ENCODE measurements around the gene DYRK1A. TPM values are rescaled to one million over a fixed set of nuclear protein-coding genes. Genes with fewer than 3 reads are reported as not detected.
A peak's percentile ranks its signal among the peaks of the same experiment; 100 is the strongest.

DYRK1A gene
- total RNA-seq, 1 donor from 2014 or later: 70.2 TPM

DNA sequence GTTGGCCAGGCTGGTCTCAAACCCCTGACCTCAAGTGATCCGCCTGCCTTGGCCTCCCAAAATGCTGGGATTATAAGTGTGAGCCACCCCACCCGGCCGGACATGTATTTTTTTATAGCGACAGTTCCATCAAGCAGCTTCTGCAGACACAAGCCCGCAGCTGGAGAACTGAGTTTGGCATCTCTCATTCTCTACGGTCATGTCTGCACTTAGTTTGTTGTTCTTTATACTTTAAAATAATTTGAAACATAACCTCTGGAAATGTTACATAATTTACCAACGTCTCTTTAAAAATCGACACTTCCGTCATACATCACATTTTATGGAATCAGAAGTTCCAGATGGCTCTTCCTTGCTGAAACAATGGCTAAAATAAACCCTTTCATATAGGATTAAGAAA lies 183.6 kb downstream of the DYRK1A start:
- DNase-seq (ENCODE audit: low spot score): no peak

DNA sequence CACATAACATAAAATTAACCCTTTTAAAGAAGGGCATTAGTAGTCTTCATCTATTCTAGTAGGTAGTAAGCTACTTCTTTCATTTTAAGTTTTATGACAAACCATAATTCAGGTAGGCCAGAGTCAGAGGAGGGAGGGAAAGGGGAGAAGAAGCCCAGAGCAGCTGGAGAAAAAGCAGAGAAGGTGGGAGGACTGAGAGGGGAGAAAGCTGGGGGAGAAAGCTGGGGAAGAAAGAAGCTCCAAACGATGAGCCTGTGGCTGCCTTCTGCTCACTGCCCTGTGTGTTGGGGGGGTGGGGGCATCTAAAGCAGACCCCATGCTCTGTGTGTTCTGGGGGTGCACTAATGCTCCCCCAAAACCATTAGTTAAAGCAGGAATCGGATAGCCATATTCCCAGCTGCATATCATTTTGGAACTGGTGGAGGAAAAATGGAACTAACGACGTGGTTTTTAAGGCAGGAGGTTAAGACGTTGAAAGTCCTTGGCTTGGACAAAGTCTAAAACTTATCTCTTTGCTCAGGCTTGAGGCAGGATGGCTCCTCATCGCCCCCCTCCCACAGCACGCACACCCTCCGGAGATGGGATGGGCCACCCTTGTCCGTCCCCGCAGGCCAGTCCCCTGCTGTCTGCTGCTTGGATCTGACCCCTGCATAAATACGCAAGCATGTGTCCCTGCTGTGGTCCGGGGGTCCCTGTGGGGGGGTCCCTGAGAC lies 184.2 kb downstream of the DYRK1A start:
- DNase-seq (ENCODE audit: low spot score): no peak

DNA sequence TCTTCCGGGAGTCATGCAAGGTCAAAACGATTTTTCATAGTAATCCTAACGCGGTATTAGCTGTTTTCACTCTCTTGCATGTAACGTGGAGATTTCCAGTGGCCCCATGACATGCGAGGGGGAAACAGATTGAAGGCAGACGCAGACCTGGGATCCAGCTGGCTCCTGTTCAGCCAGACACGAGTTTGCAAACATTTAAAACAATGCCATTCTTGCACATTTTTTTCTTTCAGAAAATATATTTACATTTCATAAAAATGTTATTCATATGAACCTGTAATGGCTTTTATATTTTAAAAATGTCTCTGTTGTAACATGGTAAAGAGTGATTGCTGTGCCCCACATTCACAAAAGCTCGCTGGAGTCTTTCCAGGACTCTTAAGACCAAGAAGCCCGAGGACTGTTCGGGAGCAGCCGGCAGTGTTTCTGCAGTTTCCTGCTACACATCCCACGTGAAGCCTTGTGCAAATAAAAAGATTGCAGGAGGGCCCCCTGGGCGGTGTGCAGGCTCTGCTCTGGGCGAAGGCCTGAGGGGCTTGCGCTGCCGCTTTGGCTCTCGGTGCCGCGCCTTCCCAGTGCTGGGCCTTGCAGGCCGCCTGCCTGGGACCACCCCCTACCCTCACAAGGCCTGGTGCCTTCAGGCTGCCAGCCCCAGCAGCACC lies 184.9 kb downstream of the DYRK1A start:
- peak; percentile 51 for DNase-seq (ENCODE audit: low spot score)

DNA sequence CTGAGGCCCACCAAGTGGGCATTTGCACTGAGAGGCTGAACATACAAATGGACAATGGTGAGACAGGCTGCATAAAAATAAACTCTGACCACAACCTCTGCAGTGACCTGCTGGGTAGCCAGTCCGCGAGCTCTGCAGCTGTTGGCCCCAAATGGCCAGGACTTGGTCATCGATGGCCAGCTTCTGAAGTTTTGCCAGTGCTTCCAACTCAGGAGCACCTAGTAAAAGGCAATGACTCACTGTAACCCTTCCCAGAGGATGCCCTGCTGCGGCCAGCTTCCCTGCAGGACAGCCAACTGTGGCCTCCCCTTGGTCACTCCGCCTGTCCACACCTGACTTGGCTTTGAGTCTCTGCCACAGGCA lies 185.4 kb downstream of the DYRK1A start:
- no peak for DNase-seq (ENCODE audit: low spot score)

DNA sequence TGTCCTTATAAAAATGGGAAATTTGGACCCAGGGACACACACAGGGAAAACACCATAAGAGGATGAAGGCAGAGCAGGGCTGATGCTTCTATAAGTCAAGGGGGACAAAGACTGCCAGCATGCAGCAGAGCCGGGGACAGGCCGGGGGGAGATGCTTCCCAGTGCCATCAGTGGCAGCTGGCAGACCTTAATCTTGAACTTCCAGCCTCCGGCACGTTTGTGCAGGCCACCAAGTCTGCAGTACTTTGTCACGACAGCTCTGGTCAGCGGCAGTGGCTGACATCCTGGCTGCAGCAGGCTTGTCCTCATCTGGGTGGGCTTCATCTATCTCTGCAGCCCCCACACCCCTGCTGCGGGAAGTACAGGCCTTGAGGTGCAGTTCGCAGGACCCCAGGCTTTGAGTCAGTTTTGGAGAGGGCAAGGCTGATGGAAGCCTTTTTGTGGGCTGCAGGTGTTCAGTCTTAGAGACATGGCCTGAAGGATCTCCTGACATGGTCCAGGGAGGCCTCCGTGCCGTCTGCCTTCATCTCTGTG lies 186.0 kb downstream of the DYRK1A start:
- no peak for DNase-seq (ENCODE audit: low spot score)

DNA sequence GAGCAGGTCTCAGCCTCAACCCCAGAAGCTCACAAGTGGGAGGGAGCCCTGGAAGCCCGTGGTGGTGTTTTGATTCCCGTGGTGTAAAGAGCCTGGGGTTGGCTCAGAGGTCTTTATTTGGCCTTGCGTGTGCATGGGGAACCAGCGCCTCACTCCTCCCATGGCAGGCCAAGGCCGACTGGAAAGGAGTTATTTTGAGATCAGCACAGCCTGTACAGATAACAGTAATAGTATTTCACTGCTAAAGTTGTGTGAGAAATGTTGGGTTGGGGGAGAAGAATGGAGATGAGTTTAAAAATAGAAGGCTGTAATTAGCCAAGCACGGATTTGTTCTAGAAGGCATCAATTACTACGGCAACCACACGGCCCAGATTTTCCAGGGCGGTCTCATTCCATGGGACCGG lies 186.5 kb downstream of the DYRK1A start:
- DNase-seq (ENCODE audit: low spot score): no peak

DNA sequence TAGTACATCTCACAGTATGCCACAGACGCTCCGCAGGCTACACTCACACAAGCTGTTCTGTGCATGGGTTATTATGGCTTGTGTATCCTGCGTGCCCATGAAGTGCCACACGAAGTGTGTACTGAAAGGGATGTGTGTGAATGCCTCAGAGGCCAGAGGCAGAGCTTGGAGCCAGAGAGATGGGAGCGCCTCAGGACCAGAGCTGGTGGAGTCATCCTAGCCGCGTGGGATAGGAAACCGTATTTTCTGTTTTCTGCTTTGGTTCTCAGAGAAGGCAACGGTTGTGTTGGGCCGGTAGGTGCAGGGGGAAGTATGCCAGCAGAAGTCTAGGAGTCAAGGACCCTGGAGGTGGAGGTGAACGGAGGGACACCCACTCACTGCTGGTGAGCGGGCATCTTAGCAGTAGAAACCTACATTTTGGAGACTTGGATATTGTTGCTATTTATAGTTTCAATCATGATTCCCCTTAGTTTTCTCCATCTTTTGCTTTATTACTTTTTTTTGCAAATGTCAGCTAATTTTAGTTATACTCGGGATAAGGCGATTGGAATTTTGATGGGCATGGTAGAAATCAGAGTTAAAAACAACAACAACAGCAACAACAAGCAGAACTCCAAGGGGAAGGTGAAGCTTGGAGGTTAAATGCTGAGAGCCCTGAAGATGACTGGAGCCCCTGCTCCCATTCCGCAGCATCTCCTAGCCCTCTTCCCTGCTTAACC lies 188.2 kb downstream of the DYRK1A start:
- DNase-seq (ENCODE audit: low spot score): no peak

DNA sequence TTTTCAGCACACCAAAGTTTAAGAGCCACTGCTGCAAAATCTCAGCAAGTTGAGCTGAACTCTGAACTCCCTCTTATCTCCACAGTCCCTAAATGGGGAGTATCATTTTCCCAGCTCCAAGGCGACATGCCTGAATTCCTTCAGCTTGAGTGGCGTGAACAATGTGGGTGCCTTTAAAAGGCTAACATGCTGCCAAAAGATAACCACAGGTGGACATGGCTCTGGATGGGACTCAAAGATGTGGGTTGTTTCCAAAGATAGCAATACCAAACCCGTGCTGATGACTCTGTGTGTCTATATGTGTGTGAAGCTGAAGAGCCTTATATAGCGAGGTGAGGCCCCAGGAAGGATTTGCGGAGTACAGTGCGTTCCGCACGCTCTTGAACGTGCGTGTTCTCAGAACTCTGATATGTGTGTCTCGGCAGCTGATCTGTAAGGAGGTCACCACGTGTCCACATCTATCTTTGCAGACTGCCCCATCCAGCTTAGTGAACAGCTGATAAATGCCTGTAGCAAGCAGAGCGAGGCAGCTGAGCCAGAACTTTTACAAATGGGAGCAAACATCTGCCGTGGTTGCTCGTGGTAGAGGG lies 189.2 kb downstream of the DYRK1A start:
- no peak for DNase-seq (ENCODE audit: low spot score)

DNA sequence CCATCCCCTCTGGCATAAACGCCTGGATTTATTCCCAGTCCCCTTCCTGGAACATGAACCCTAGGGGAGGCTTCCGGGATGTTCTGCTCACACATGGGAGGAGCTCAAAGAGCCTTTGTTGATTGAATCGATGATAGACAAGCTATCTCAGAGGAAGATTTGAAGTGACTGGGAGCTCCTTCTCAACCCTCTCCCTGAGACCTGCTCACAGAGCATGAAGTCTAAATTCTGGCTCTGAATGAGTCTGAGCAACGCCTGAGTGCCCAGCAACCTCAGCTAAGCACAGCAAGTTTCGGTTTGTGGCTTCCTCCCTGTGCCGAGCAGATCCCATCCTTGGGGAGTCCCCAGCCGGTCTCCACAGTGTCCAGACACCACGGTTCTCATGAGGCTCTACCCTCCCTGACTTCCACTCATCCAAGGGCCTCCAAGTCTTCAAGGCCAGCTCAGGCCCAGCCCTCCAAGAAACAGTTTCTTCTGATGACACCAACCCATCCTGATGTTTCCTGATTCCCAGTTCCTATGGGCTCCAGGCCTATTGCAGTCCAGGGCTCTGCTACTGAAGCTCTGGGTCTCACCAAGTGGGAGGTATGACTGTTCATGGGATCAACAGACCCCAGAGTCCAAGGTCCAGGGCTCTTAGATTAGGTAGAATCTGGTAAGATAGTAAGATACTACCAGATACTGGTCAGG lies 190.8 kb downstream of the DYRK1A start:
- DNase-seq (ENCODE audit: low spot score): no peak

DNA sequence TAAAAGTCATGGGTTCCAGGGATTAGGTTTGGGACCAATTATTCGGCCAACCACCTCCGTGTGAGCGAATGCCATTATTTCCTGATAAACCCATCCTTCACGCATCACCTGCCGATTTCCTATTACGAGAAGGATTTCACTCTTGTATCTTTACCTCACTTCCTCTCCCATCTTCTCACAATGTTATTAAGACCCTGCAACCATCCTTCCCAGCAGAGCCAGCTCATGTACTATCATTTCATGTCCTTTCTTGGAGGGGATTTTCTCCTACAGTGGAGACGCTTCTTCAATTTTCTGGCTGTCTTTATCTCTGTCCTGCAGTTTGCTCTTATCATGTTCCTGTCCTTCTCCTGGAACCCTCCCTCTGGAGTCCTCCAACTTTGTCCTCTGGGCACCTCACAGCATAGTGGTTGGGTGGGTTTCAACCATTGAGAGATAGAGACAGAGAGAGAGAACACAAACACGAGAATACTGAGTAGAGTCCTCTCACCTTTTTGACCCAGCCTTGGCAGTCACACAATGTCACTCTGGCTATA lies 192.2 kb downstream of the DYRK1A start:
- no peak for DNase-seq (ENCODE audit: low spot score)

DNA sequence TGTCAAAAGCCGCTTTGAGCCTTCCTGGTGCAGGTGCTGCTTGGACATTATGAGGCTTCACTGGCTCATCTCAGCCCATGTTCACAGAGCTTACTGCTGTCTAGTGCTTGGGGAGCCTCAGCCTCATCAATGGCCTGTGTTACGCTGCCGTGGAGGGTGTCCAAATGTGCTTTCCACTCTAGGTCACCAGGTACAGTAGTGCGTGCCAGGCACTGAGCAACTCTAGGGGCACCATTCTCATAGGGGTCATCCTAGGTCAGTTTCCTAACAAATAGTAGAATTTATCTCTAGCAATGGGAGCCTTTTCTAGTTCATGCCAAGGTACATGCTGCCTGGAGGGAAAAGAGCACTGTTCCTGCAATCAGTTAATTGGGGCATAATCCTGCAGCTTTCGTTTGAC lies 193.8 kb downstream of the DYRK1A start:
- DNase-seq (ENCODE audit: low spot score): peak; percentile 2

DNA sequence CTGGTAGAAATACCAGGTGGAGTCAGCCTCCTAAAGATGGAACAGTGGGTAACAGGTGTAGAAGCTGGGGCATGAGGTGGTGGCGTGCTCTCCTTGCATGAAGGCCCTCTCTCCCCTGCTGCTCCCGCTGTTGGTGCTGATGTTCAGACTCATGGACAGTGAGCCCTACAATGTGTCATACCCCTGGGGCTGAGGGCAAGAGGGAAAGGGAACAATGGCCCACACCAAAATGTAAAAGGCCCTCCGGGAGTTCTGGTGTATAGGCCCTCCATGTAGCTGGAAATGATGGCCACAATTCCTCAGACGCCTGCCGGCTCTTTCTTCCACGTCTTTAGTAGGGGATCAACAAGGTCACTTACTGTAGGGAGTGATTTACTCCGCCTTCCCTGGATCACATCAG lies 194.9 kb downstream of the DYRK1A start:
- peak; percentile 5 for DNase-seq (ENCODE audit: low spot score)

DNA sequence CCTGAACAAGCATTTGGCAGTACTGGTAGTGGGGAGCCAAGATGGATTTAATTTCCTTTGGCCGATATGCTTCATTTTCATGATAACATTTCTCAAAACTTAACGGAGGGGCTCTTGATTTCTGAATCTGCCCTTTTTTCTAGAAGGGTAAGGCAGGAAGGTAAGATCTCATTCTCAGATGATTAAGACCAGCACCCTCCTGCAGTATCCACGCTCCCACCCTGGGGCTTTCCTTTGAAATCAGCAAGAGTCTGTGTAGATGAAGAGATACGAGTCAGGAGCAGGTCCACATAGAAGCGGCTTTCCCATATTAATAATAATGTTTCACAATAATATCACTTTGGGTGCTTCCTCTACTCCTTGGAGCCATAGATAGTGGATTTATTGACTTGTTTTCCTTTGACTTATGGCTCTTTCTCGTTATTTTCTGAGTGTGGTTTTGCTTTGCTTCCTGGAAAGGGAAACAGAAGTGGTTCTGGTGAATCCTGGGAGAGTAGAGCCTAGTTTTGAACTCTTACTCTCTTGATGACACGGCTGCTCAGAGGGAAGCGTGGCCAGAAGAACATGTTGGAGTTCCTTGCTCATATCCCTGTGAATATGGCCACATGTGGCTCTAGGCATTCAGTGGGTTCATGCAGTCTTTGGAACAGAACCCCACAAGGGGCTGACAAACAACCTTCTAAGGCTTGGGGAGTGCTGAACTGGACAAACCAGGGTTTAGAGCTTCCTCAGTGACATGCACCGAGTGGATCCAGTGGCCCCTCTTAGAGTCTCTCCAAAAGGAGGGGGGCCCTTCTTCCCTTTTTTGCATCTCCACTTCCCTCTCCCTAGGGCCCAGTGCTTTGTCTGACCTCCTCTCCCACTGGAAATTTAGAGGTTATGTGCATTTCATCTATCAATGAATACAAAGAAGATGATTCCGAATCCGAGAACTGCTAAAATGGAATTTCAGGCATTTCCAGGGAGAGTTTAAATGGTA lies 195.7 kb downstream of the DYRK1A start:
- peak; percentile 6 for DNase-seq (ENCODE audit: low spot score)

DNA sequence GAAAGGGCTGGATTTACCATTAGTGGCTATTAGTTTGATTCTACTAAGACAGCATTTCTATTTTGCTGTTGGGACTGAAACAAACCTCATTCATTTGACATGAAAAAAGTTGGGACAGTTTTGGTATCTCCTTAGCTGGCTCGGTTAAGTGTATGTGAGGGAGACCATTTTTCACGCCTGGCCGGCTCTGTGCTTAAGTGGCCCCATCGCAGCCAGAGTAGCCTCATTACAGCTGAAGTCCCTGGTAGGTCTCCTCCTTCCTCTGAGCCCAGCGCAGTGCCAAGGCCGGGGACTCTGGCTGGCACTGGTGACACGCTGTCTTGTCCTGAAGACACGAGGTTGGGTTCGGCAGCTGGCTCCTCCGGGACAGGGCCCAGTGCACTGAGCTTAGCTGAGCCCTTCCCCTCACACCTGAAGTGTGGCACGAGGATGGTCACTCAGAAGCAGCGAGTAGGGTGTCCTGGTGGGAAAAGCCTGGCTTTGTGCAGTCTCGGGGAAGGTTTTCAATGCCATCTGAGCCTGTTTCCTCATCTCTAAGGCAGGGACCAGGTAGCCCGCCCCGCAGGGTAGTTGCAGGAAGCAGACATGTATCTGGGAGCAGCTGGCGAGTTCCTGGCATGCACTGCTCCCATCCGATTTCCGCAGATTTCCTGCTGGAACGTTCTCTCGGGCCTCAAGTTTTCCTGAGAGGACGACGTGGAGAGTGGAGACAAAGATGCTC lies 196.5 kb downstream of the DYRK1A start:
- DNase-seq (ENCODE audit: low spot score): peak; percentile 24

DNA sequence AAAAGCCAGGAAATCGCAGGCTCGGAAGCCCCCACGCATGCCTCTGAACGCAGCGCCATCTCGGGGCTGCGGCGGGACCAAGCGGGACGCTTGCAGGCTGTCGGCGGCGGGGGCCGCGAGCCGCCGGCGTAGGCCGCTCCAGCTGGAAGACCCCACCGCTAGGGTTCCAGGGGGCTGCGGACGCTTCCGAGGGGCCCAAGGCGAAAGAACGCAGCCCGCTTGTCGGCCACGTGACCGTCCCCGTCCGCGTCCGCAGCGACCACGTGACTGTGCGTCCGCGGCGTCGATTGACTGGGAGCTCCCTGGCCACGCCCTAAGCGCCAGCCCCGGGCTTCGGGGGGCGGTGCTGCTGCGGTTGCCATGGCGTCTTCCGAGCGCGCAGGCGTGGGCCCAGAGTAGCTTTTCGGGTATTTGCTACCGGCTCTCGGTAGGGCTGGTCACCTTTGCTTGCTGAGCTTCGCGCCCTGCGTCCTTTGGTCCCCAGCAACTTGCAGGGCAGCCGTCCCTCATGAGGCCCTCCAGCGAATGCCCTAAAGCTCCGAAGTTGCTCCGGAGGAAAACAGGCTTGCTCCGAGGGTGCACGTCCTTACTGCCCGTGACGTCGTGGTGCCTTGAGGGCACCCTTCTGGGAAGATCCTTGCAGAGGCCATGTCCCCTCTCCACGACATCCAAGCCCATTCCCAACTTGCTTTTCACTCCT lies 197.2 kb downstream of the DYRK1A start:
- peak; percentile 96 for DNase-seq (ENCODE audit: low spot score)

DNA sequence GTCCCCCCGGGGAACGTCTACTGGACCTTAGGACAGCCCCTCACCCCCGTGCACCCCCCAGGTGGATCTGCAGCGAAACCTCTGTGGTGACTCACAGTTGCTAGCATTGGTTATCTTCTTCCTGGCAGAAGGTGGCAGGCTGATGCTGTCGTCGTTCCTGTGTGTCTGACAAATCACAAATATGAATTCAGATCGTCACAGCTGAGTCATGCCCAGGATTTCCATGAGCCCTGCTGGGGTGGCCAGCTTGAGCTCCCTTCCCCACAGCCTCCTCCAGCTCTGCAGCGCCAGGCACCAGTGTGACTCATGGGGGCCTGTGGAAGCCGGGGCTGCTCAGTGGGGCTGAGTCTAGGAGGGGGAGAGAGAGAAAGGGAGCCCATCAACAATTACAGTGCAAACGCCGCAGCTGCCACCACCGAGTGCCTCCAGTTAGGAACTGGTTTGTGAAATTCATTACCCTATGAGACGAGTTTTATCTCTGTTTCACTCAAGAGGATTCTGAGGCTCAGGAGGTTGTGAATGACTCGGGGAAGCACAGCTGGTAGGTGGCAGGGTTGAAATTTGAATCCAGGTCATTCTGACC lies 197.9 kb downstream of the DYRK1A start:
- DNase-seq (ENCODE audit: low spot score): peak; percentile 84

DNA sequence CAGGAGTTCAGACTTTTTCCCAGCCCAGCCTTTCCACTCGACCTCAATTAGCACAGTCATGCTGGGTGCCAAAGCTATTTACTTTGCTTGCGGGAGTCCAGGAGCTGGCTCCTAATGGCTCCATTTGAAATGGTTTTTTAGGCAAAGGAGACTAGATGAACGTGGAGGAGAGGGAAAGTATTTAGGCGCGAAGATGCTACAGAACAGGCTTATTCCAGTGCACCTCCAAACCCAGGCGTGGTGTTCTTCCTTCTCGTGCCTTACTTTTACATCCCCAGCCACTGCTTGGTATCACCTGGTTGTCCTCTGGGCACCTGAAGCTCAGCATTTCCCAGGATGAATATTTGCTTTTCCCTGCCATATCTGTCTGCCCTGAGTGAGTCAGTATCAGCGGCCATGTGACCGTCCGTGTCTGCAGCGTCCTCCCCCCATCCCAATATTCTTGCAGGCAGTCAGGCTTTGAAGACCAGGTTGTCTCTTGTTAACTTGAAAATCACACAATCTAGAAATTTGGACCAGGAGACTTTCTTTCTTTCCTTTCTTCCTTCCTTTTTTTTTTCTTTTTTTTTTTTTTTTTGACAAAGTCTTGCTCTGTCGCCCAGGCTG lies 198.5 kb downstream of the DYRK1A start:
- peak; percentile 14 for DNase-seq (ENCODE audit: low spot score)
